Transverse colon (tissue), 4 donors: ENCODE measurements around the gene HDAC4.

Experiments used
- EP300 ChIP-seq: sonication (generic); formaldehyde crosslinking; IDR thresholded peaks from one replicate; pipeline ENCODE4 v1.6.1; 2017; ENCODE audit warnings: antibody characterized with exemption, low read depth
- POLR2A ChIP-seq: fragments of 450-650 bp; IDR thresholded peaks from one replicate; pipeline ENCODE4 v1.6.1; 2016; ENCODE audit warnings: antibody characterized with exemption, mild to moderate bottlenecking, moderate library complexity
- POLR2AphosphoS5 ChIP-seq, 3 donors: sonication (generic); formaldehyde crosslinking; IDR thresholded peaks; one replicate each; pipeline ENCODE4 v1.6.1; 2016; ENCODE audit warnings: antibody characterized with exemption in 3 of 3
- TF ChIP-seq, protein P1 (sequence below), 5 experiments: fragments of 200-600 bp in 3 of 5; fragments of 450-650 bp in 2 of 5; sonication (generic) in 3 of 5; IDR thresholded peaks; 1 replicate in 2 of 5; 2 replicates in 3 of 5; pipeline ENCODE4 v1.5.1; 2016 to 2017; ENCODE audit warnings: antibody characterized with exemption in 5 of 5, inconsistent platforms in 3 of 5, mild to moderate bottlenecking in 2 of 5, moderate library complexity in 1 of 5

DNA sequence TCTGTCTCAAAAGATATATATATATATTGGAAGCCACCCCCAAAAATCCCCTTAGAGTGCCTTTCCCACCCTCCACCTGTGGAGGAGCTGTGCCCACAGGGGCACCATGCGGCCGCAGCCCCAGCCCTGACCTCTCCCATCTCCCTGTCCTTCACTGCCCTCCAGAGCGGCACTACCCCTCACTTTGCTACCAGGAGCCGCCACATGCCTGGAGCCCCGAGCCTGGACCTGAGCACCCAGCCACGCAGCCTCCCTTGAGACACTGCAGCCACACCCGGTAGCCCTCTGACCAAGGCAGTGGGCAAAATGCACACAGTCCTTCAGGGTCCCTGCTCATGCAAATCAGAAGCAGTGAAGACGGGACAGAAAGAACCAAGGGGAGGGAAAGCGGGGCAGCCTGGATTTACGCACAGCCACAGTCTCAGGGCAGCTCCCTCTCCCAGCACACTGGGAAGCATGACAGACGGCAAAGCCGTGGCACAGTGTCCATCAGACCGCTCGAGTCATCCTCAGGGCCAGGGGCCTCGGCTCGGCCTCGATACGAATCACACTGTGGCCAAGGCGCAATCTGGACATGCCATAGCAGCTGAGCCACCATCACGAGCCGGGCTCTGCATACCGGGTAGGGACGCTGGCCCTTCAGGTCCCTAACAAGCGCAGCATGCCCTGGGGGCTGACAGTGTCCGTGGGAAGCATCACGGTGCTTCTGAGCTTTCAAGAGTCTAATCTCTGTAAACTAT is 10.1 kb downstream of the HDAC4 start:
- TF ChIP-seq, protein P1, sequence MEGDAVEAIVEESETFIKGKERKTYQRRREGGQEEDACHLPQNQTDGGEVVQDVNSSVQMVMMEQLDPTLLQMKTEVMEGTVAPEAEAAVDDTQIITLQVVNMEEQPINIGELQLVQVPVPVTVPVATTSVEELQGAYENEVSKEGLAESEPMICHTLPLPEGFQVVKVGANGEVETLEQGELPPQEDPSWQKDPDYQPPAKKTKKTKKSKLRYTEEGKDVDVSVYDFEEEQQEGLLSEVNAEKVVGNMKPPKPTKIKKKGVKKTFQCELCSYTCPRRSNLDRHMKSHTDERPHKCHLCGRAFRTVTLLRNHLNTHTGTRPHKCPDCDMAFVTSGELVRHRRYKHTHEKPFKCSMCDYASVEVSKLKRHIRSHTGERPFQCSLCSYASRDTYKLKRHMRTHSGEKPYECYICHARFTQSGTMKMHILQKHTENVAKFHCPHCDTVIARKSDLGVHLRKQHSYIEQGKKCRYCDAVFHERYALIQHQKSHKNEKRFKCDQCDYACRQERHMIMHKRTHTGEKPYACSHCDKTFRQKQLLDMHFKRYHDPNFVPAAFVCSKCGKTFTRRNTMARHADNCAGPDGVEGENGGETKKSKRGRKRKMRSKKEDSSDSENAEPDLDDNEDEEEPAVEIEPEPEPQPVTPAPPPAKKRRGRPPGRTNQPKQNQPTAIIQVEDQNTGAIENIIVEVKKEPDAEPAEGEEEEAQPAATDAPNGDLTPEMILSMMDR (IDR thresholded peaks at IDR 0.05), result no peak
- TF ChIP-seq POLR2A (no peak), EP300 (no peak), POLR2AphosphoS5 (IDR thresholded peaks at IDR 0.05) (no peak)
